NCI-H1105 treated with DMSO at 0.1 percent for 48 hours (cell line): ENCODE data around the gene EHHADH.

Experiments
- DNase-seq: peaks from one replicate; lab custom pipeline; 2025; lab: John Stamatoyannopoulos, UW

EHHADH gene

GRCh38 chr3:185145511-185145910 lies 108.3 kb downstream of the EHHADH start:
- DNase-seq = no peak

- DNase-seq = no peak
Measured at GRCh38 chr3:185144784-185145183, 109.1 kb downstream of the EHHADH start.
